Left ventricle myocardium inferior (tissue), 1 donor: ENCODE data around the gene TAPBP. TPM values are rescaled to one million over a fixed set of nuclear protein-coding genes. Genes with fewer than 3 reads are reported as not detected.
"Not testable (repeated sequence)": the region's sequence is repeated elsewhere in the genome, so short reads cannot be mapped to it uniquely, and the experiment has no call there.

Experiments used
- DNase-seq: peaks from one replicate; pipeline ENCODE4 v3.0.0-alpha.2; 2020
- H3K27ac ChIP-seq: fragments of 200-600 bp; replicated peaks from 2 replicates; pipeline ENCODE4 v1.8.0; 2021
- H3K27me3 ChIP-seq: fragments of 200-600 bp; 2 replicates; pipeline ENCODE4 v1.8.0; 2021; ENCODE audit warnings: low read depth
- H3K36me3 ChIP-seq: fragments of 200-600 bp; 2 replicates; pipeline ENCODE4 v1.8.0; 2021
- H3K4me1 ChIP-seq: fragments of 200-600 bp; 2 replicates; pipeline ENCODE4 v1.8.0; 2021
- H3K4me3 ChIP-seq: fragments of 200-600 bp; 2 replicates; pipeline ENCODE4 v1.8.0; 2021; ENCODE audit warnings: mild to moderate bottlenecking, moderate library complexity
- H3K9me3 ChIP-seq: fragments of 200-600 bp; replicated peaks from 2 replicates; pipeline ENCODE4 v1.8.0; 2021
- CTCF ChIP-seq: fragments of 200-600 bp; IDR thresholded peaks from 2 replicates; pipeline ENCODE4 v1.8.0; 2021; ENCODE audit warnings: antibody characterized with exemption, mild to moderate bottlenecking, borderline replicate concordance
- intact Hi-C: fragments of 100-400 bp; cut with micrococcal nuclease; formaldehyde crosslinking; loops from one replicate; pipeline ENCODE4 v1.11.0; 2022
- total RNA-seq: library from RNA; stranded (reverse); fragmentation: NEBNext Ultra II Directional; extraction: Animal tissue kit (Norgen Biotek cat#: 25700); gene quantifications from one replicate; pipeline ENCODE4 v1.2.1, GENCODE V29; 2021
- donor health status: DM: no; HTN: yes; CAD: no; lungs with severe emphysema.

Gene TAPBP
- total RNA-seq, 1 donor from 2014 or later: 92.3 TPM

- H3K9me3 ChIP-seq: no peaks in the 10 kb centered on the region
- peaks cover 50% of the 10 kb centered on the region for H3K36me3 ChIP-seq
- no peak for DNase-seq
- peaks cover 83% of the 10 kb centered on the region for H3K4me1 ChIP-seq
- no peak for TF ChIP-seq CTCF
- peak overlapping the region; percentile 79 for H3K4me3 ChIP-seq
- H3K27ac ChIP-seq: peak overlapping the region; percentile 97
- no peaks in the 10 kb centered on the region for H3K27me3 ChIP-seq
- intact Hi-C loops: no loop called here
These were observed 40.6 kb downstream of the TAPBP start for GRCh38 chr6:33273129-33273923.

GRCh38 chr6:33272275-33273128, 41.4 kb downstream of the TAPBP start:
- intact Hi-C loops: no loop called here
- H3K27ac ChIP-seq: peak overlapping the region; percentile 97
- no peaks in the 10 kb centered on the region for H3K9me3 ChIP-seq
- no peak for DNase-seq
- peaks cover 58% of the 10 kb centered on the region for H3K36me3 ChIP-seq
- no peaks in the 10 kb centered on the region for H3K27me3 ChIP-seq
- TF ChIP-seq CTCF: no peak
- peaks cover 74% of the 10 kb centered on the region for H3K4me1 ChIP-seq
- peak overlapping the region; percentile 79 for H3K4me3 ChIP-seq

GRCh38 chr6:33271468-33272274, 42.2 kb downstream of the TAPBP start, which contains the start of the genes RPS18 and VPS52:
Gene RPS18, plus strand, starts transcription at chr6:33272075. Its CDS starts 45 bp downstream, at chr6:33272120.
Gene VPS52, minus strand, starts transcription at chr6:33271876. Its CDS starts 201 bp downstream, at chr6:33271675.
- H3K4me3 ChIP-seq: peak within 1 kb of the TSS; percentile 79
- H3K4me1 ChIP-seq: peaks cover 66% of the 10 kb centered on the region
- DNase-seq: peak; percentile 89
- no peaks in the 10 kb centered on the region for H3K9me3 ChIP-seq
- intact Hi-C loops: no loop called here
- H3K27me3 ChIP-seq: no peaks in the 10 kb centered on the region
- H3K27ac ChIP-seq: peak within 1 kb of the TSS; percentile 97
- no peak for TF ChIP-seq CTCF
- H3K36me3 ChIP-seq: peaks cover 66% of the 10 kb centered on the region

- peak overlapping the region; percentile 79 for H3K4me3 ChIP-seq
- TF ChIP-seq CTCF: no peak
- H3K36me3 ChIP-seq: peaks cover 68% of the 10 kb centered on the region
- no peaks in the 10 kb centered on the region for H3K27me3 ChIP-seq
- H3K27ac ChIP-seq: peak overlapping the region; percentile 97
- no peak for DNase-seq
- peaks cover 60% of the 10 kb centered on the region for H3K4me1 ChIP-seq
- H3K9me3 ChIP-seq: no peaks in the 10 kb centered on the region
- intact Hi-C loops: no loop called here
These were observed 42.8 kb downstream of the TAPBP start for GRCh38 chr6:33271117-33271467.

GRCh38 chr6:33264015-33264414, 49.9 kb downstream of the TAPBP start:
- intact Hi-C loops: no loop called here
- peaks cover 94% of the 10 kb centered on the region for H3K36me3 ChIP-seq
- H3K4me3 ChIP-seq: no peak overlapping the region

GRCh38 chr6:33262490-33262889, 51.4 kb downstream of the TAPBP start:
- DNase-seq, intact Hi-C loops: not testable (repeated sequence)
- peaks cover 92% of the 10 kb centered on the region for H3K36me3 ChIP-seq

More at GRCh38 chr6:33264015-33264414, 49.9 kb downstream of the TAPBP start:
- H3K27ac ChIP-seq: no peak overlapping the region
- H3K9me3 ChIP-seq: no peaks in the 10 kb centered on the region
- no peak for TF ChIP-seq CTCF
- no peak for DNase-seq
- H3K4me1 ChIP-seq: no peaks in the 10 kb centered on the region
- H3K27me3 ChIP-seq: no peaks in the 10 kb centered on the region

More at GRCh38 chr6:33262490-33262889, 51.4 kb downstream of the TAPBP start:
- H3K4me3 ChIP-seq, H3K9me3 ChIP-seq, H3K27me3 ChIP-seq, H3K4me1 ChIP-seq, H3K27ac ChIP-seq: not testable (repeated sequence)
